ENCODE results near the gene PIGS. TPM values are rescaled to one million over a fixed set of nuclear protein-coding genes. Genes with fewer than 3 reads are reported as not detected.

The PIGS gene
- total and polyA plus RNA-seq, 7 donors, result 17.2 to 66.3 (median 33.7) TPM

GRCh38 chr17:28545787-28546415 is 25.4 kb downstream of the PIGS start:
- Histone ChIP-seq H3K36me3 (peaks cover 0 to 11% (median 3%) of the 10 kb centered on the region in 4 donors), H3K4me1 (peaks cover 0 to 11% (median 5%) of the 10 kb centered on the region in 4 donors), H3K4me3 (no peak overlapping the region), H3K27me3 (no peaks in the 10 kb centered on the region), H3K9me3 (no peaks in the 10 kb centered on the region), H3K27ac (no peak overlapping the region)
- WGBS, 2 donors, result 69 to 81% methylated on average over 6 of the region's 6 CpGs
- DNase-seq, result no peak
- TF ChIP-seq POLR2A (IDR thresholded peaks at IDR 0.05), result no peak
- no peak for TF ChIP-seq POLR2AphosphoS5 (IDR thresholded peaks at IDR 0.05)
- no peak for TF ChIP-seq CTCF (IDR thresholded peaks at IDR 0.05)
- no peak for TF ChIP-seq EP300 (IDR thresholded peaks at IDR 0.05)
- intact Hi-C loops (cut with DNase I), result no loop called here

GRCh38 chr17:28545141-28545503 is 26.2 kb downstream of the PIGS start:
- WGBS, 2 donors, result 85 to 88% methylated on average over 2 of the region's 2 CpGs
- Histone ChIP-seq H3K27me3 (no peaks in the 10 kb centered on the region), H3K36me3 (peaks cover 0 to 11% (median 3%) of the 10 kb centered on the region in 4 donors), H3K27ac (no peak overlapping the region), H3K4me1 (peaks cover 0 to 8% (median 3%) of the 10 kb centered on the region in 4 donors), H3K4me3 (no peak overlapping the region), H3K9me3 (no peaks in the 10 kb centered on the region)
- TF ChIP-seq EP300 (IDR thresholded peaks at IDR 0.05) (no peak), POLR2A (IDR thresholded peaks at IDR 0.05) (no peak), POLR2AphosphoS5 (IDR thresholded peaks at IDR 0.05) (no peak), CTCF (IDR thresholded peaks at IDR 0.05) (no peak)
- intact Hi-C loops (cut with DNase I), result no loop called here
- DNase-seq, result no peak

- TF ChIP-seq POLR2AphosphoS5 (IDR thresholded peaks at IDR 0.05), result no peak
- TF ChIP-seq EP300 (IDR thresholded peaks at IDR 0.05), result no peak
- no peak for TF ChIP-seq POLR2A (IDR thresholded peaks at IDR 0.05)
- no peak for DNase-seq
- intact Hi-C loops (cut with DNase I), result no loop called here
- Histone ChIP-seq H3K4me1 (peaks cover 0 to 8% (median under 1%) of the 10 kb centered on the region in 4 donors), H3K4me3 (no peak overlapping the region), H3K27me3 (no peaks in the 10 kb centered on the region), H3K27ac (no peak overlapping the region), H3K9me3 (no peaks in the 10 kb centered on the region), H3K36me3 (peaks cover 0 to 11% (median 3%) of the 10 kb centered on the region in 4 donors)
- WGBS, 2 donors, result 91 to 93% methylated on average over 4 of the region's 4 CpGs
Observed at GRCh38 chr17:28544402-28545140, 26.8 kb downstream of the PIGS start.

- Histone ChIP-seq H3K4me3 (no peak overlapping the region), H3K27me3 (no peaks in the 10 kb centered on the region), H3K9me3 (no peaks in the 10 kb centered on the region), H3K27ac (no peak overlapping the region), H3K36me3 (peaks cover 0 to under 1% (median 0%) of the 10 kb centered on the region in 4 donors), H3K4me1 (no peaks in the 10 kb centered on the region)
- WGBS, 2 donors, result 53 to 85% methylated on average over 4 of the region's 4 CpGs
- intact Hi-C loops (cut with DNase I), result no loop called here
- TF ChIP-seq EP300 (IDR thresholded peaks at IDR 0.05), result no peak
- TF ChIP-seq POLR2A (IDR thresholded peaks at IDR 0.05), result no peak
- TF ChIP-seq CTCF (IDR thresholded peaks at IDR 0.05), result no peak
- no peak for TF ChIP-seq POLR2AphosphoS5 (IDR thresholded peaks at IDR 0.05)
- no peak for DNase-seq
Observed at GRCh38 chr17:28541439-28541838, 29.9 kb downstream of the PIGS start.

- no peak overlapping the region for H3K27ac ChIP-seq
- H3K36me3 ChIP-seq, result no peaks in the 10 kb centered on the region
- no peaks in the 10 kb centered on the region for H3K4me1 ChIP-seq
- no peaks in the 10 kb centered on the region for H3K27me3 ChIP-seq
- intact Hi-C loops (cut with DNase I), result no loop called here
- WGBS, 2 donors, result 73 to 82% methylated on average over 4 of the region's 4 CpGs
- DNase-seq, result no peak
- TF ChIP-seq POLR2A (IDR thresholded peaks at IDR 0.05), result no peak
- TF ChIP-seq EP300 (IDR thresholded peaks at IDR 0.05), result no peak
- TF ChIP-seq POLR2AphosphoS5 (IDR thresholded peaks at IDR 0.05), result no peak
- no peak for TF ChIP-seq CTCF (IDR thresholded peaks at IDR 0.05)
- H3K4me3 ChIP-seq, result no peak overlapping the region
- H3K9me3 ChIP-seq, result no peaks in the 10 kb centered on the region
Observed at GRCh38 chr17:28540231-28540630, 31.1 kb downstream of the PIGS start.

Data from sigmoid colon (tissue), 7 donors.